Measurements from ENCODE around the gene ANAPC16.
"Not testable (repeated sequence)": the region's sequence is repeated elsewhere in the genome, so short reads cannot be mapped to it uniquely, and the experiment has no call there.

The ANAPC16 gene

GRCh38 chr10:72215611-72216549 is at the start of gene ANAPC16, which contains the start of gene ASCC1:
Gene ANAPC16, plus strand, starts transcription at chr10:72216012. Its CDS starts 7,903 bp downstream, at chr10:72223915.
Gene ASCC1, minus strand, starts transcription at chr10:72216276. Its CDS starts 2,978 bp downstream, at chr10:72213298.
- peak; percentile 93 for DNase-seq (ENCODE audit: low spot score)

GRCh38 chr10:72167118-72167517 is 48.7 kb upstream of the ANAPC16 start:
- no peak for DNase-seq (ENCODE audit: low spot score)

DNA sequence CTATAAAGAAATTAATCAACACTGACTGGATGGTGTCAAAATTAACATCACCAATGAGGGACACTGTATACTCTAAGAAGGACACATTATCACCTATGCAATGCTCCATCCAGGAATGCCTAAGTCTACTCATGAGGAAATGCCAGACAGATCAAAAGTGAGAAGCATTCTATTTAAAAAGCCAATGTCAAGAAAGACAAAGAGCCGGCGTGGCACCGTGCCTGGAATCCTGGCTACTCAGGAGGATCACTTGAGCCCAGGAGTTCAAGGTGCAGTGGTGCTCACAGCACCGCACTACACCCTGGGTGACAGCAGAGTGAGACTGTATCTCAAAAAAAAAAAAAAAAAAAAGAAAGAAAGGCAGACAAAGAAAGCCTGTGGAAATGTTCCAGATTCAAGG is 45.5 kb upstream of the ANAPC16 start:
- DNase-seq (ENCODE audit: low spot score), result no peak

GRCh38 chr10:72170733-72171132 is 45.1 kb upstream of the ANAPC16 start:
- no peak for DNase-seq (ENCODE audit: low spot score)

GRCh38 chr10:72171175-72171630 is 44.6 kb upstream of the ANAPC16 start:
- DNase-seq (ENCODE audit: low spot score), result peak; percentile 12

DNA sequence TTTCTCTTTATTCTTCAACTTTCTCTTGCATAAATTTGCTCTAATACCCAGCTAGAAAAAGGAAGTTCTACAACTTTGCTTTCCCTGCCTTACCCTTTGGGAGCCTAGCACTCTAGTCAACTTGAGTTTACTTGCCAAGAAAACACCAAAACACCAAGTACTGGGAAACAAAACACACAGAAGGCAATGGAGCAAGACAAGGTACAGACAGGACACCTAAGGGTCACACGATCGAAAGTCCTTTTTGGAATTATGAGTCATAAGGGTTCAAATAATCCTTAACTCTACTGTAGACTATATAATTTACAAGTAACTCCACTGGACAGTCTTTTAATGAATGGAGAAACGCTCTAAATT is 42.6 kb upstream of the ANAPC16 start:
- DNase-seq (ENCODE audit: low spot score), result no peak

DNA sequence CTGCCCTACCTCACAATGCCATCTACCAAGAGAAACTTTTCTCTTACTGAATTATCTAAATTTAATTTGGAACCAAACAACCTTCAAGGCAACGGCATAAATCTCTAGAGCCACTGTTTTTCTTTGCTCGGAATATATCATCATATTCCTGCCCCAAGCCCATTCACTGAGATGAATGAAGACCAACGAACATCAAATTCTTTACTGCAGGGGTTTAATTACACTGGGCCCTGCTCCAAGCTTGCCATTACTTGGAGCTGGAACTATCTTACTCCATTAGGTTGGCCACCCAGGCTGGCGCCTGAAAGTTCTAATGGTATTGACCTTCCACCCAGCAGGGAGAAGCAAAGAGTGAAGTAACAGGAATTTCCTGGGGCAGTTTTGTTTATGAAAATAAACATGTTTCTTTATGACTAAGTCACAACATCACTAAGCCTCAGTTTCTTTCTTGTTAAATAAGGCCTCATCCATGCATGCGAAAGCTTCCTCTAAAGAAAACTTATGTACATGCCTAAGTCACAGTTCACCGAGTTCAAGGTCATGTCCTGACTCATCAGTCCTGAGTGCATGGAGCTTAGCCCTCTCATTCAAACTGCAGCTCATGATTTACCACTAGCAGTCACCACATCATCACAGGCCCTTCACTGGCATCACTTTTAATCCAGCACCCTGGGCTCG is 42.1 kb upstream of the ANAPC16 start:
- DNase-seq (ENCODE audit: low spot score), result no peak

GRCh38 chr10:72174297-72174662 is 41.5 kb upstream of the ANAPC16 start:
- DNase-seq (ENCODE audit: low spot score), result no peak

DNA sequence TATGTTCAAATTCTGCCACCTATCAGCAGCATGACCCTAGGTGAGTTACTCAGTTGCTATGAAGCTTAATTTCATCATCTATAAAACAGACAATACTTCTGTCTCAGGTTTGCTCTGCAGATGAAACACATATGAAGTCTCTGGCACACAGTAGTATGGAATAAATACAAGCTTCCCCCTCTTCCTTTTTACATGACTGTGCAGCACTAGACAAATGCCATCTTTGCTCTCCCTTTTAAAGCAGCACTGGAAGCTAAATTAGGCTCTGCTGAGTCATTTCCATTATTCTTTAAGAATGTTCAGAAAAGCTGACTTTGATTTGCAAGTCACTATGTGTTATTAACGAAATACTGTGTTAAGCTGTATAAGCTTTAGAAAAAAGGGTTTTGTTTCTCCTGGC is 40.7 kb upstream of the ANAPC16 start:
- peak; percentile 7 for DNase-seq (ENCODE audit: low spot score)

DNA sequence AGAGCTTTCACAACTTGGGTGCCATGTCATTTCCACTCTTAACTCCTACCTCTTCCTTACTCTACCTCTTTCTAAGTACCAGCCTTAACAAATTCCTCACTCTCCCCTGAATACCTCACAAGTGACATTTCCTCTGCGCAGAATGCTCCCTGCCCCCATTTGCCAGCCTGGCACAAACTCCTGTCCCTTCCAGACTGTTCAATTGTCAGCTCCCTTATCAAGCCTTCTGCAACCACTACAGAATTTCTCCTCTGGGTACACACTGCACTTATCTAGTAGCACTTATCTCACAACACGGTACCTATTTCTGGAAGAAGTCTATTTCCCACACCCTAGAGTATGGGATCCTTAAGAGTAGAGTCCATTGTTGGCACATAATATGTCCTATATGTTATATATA is 39.1 kb upstream of the ANAPC16 start:
- no peak for DNase-seq (ENCODE audit: low spot score)

- no peak for DNase-seq (ENCODE audit: low spot score)
Measured at GRCh38 chr10:72177454-72177853, 38.4 kb upstream of the ANAPC16 start.

GRCh38 chr10:72184156-72184555 is 31.7 kb upstream of the ANAPC16 start:
- DNase-seq (ENCODE audit: low spot score), result no peak

DNA sequence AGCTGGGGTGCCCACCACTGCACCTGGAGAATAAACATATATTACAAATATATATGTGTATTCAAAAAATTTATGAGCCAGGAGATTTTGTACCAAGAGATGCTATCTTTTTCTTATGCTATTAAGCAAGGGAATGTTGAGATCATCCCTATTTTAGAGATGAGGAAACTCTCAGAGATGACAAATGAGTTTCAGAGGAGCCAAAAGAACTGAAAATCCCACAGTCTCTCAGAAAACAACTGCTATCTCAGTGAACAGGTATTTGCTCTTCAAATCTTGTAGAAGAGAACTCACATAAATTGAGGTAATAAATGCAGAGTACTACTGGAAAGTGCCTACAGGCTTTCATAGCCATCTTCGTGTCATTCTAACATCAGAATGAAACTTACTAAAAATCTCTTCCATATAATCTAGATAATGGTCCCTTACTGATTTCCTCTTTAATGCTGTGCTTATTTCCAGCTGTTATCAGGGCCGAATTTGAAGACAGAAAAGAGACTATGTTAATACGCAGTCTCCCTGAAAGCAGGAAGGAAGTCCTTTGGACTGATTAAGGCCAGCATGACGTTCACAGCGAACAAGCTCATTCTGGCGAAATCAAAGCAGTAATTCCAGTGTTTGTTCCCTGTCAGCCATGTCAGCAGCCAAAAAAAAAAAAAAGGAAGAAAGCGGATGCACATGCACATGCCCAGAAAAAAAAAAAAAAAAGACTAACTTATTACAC is 29.4 kb upstream of the ANAPC16 start:
- no peak for DNase-seq (ENCODE audit: low spot score)

- DNase-seq (ENCODE audit: low spot score), result no peak
Measured at GRCh38 chr10:72186982-72187330, 28.9 kb upstream of the ANAPC16 start.

- DNase-seq (ENCODE audit: low spot score), result no peak
Measured at GRCh38 chr10:72194949-72195348, 20.9 kb upstream of the ANAPC16 start.

DNA sequence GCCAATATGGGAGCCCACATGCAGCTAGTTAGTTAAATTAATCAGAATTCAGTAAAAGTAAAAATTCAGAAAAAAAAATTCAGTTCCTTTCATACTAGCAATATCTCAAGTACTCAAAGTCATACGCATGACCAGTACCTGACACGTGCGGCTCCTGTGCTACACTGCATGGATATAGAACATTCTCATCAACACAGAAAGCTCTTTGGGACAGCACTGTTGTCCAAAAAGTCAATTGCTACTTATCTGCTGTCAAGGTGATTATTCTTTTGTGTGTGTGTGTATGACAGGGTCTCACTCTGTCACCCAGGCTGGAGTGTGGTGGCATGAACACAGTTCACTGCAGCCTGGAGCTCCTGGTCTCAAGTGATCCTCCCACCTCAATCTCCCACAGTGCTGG is 14.9 kb upstream of the ANAPC16 start:
- no peak for DNase-seq (ENCODE audit: low spot score)

GRCh38 chr10:72201293-72201692 is 14.5 kb upstream of the ANAPC16 start:
- DNase-seq (ENCODE audit: low spot score), result no peak

DNA sequence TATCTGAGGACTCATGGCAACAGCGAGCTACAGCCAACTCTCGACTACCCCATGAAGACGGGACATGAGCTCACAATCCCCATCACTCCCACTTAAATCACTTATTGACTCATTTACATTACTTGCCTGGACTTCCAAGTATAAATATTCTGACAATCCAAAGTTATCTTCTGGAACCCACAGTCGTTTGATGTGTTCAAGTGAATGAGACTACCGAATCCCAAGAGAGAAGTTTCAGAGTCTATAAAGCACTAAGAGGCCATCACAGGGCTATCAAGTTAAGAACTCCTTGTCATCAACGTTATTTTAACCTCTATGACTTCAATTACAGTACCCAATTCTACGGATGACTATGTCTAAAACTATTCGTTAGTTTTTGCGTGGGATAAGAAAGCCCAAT is 11.5 kb upstream of the ANAPC16 start:
- DNase-seq (ENCODE audit: low spot score), result no peak

GRCh38 chr10:72204724-72205123 is 11.1 kb upstream of the ANAPC16 start:
- no peak for DNase-seq (ENCODE audit: low spot score)

- no peak for DNase-seq (ENCODE audit: low spot score)
Measured at GRCh38 chr10:72206511-72207229, 9.1 kb upstream of the ANAPC16 start.

DNA sequence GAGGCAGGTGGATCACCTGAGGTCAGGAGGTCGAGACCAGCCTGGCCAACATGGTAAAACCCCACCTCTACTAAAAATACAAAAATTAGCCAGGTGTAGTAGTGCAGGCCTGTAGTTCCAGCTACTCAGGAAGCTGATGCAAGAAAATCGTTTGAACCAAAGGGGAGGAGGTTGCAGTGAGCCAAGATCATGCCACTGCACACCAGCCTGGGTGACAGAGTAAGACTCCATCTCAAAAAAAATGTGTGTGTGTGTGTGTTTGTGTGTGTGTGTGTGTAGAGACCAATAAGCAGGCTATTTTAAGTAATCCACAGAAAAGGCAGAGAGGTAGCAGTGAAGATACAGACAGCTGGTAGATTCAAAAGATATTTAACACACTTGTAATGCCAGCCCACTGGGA is 7.3 kb upstream of the ANAPC16 start:
- DNase-seq (ENCODE audit: low spot score), result not testable (repeated sequence)

DNA sequence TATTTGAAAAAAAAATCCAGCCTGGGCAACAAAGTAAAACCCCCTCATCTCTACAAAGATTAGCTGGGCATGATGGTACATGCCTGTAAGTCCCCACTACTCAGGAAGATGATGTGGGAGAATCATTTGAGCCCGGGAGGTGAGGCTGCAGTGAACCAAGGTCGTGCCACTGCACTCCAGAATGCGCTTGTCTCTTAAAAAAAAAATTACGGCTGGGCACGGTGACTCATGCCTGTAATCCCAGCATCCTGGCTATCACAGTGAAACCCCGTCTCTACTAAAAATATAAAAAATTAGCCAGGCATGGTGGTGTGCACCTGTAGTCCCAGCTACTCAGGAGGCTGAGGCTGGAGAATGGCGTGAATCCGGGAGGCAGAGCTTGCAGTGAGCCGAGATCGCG is 4.4 kb upstream of the ANAPC16 start:
- not testable (repeated sequence) for DNase-seq (ENCODE audit: low spot score)

All from AG08396 (cell line).